Cortex of kidney (tissue), 1 donor: ENCODE measurements around the gene JSRP1.
"Not testable (repeated sequence)": the region's sequence is repeated elsewhere in the genome, so short reads cannot be mapped to it uniquely, and the experiment has no call there.

Experiments
- DNase-seq: peaks from one replicate; lab custom pipeline; 2025; lab: John Stamatoyannopoulos, UW

The JSRP1 gene

DNA sequence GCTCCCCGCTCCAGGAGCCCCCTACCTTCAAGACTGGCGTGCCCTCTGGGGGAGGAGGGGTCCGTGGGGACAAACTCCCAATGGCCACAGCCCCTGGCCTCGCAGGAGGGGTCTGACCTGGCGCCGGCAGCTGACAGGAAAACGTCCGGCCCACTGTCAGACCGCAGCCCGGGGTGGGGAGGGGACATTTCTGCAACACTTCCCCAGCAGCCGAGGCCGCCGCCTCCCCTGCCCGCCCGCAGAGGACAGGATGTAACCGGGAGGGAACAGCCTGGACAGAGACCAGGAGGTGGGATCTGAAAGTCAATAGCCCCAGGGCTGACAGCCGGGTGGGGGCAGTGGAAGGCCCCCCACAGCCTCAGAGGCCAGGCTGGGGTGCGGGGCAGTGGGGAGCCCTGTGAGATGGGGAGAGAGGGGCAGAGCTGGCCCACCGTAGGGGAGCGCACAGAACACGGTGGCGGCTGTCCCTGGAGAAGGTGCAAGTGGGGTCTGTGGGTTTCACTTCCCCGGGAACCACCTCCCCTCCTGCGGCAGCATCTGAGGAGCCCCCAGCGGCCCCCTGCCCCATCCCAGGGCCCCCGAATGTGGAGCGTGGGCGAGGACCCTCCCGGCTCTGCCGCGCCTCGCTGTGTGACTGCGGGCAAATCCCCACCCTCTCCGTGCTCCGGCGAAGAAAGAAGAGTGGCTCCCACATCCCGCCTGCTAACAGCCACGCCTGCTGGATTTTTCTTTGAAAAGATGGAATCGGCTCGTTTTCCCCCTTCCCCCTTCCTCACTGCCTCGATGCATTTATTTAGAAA is 26.0 kb upstream of the JSRP1 start, which contains the start of gene PEAK3:
Gene PEAK3, minus strand, starts transcription at position 114 of the 800 bp plus-strand sequence. CDS start 1,244 bp downstream, outside the sequence.
- no peak for DNase-seq

- DNase-seq = not testable (repeated sequence)
Measured at GRCh38 chr19:2281265-2282061, 25.2 kb upstream of the JSRP1 start.

- no peak for DNase-seq
Measured at GRCh38 chr19:2280633-2281264, 24.5 kb upstream of the JSRP1 start.

- no peak for DNase-seq
Measured at GRCh38 chr19:2278459-2279158, 22.4 kb upstream of the JSRP1 start.

DNA sequence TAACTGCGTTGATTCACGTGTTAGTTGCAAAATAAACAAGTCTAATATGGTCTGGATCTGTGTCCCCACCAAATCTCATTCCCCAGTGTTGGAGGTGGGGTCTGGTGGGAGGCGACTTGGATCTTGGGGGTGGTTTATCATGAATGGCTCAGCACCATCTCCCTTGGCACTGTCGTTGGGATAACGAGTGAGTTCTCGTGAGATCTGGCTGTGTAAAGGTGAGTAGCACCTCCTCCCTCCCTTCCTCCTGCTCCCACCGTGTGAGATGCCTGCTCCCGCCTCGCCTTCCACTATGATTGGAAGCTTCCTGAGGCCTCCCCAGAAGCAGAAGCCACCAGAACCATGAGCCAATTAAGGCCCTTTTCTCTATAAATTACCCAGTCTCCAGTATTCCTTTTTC is 20.9 kb upstream of the JSRP1 start:
- DNase-seq = no peak

- no peak for DNase-seq
Measured at GRCh38 chr19:2276429-2276986, 20.3 kb upstream of the JSRP1 start.

GRCh38 chr19:2275588-2276428 is 19.6 kb upstream of the JSRP1 start:
- DNase-seq = no peak

- DNase-seq = no peak
Measured at GRCh38 chr19:2274931-2275535, 18.8 kb upstream of the JSRP1 start.

DNA sequence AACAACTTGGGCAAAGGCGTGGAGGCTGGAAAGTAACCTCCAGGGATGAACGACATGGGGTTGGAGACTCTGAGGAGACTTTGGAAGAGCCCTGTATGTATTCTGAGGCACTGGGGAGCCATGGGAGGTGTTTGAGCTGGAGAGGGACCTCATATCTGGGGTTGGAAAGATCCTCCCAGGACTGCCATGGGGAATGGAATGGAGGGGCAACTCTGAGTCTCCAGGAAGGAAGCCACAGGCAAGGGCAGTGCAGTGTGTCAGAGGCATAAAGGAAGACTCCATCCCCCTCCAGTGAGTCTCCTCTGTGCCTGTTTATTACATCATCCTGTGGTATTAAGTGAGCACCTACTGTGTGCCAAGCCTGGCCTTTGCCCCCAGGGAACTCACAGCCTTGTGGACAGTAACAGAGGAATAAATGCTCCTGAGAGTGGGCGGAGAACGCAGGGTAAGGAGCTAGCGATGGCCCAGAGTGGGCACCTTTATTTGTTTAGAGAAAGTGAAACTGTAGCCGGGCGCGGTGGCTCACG is 18.0 kb upstream of the JSRP1 start:
- no peak for DNase-seq

GRCh38 chr19:2273356-2274184 is 17.4 kb upstream of the JSRP1 start:
- DNase-seq = no peak

- no peak for DNase-seq
Measured at GRCh38 chr19:2271234-2272103, 15.3 kb upstream of the JSRP1 start.

DNA sequence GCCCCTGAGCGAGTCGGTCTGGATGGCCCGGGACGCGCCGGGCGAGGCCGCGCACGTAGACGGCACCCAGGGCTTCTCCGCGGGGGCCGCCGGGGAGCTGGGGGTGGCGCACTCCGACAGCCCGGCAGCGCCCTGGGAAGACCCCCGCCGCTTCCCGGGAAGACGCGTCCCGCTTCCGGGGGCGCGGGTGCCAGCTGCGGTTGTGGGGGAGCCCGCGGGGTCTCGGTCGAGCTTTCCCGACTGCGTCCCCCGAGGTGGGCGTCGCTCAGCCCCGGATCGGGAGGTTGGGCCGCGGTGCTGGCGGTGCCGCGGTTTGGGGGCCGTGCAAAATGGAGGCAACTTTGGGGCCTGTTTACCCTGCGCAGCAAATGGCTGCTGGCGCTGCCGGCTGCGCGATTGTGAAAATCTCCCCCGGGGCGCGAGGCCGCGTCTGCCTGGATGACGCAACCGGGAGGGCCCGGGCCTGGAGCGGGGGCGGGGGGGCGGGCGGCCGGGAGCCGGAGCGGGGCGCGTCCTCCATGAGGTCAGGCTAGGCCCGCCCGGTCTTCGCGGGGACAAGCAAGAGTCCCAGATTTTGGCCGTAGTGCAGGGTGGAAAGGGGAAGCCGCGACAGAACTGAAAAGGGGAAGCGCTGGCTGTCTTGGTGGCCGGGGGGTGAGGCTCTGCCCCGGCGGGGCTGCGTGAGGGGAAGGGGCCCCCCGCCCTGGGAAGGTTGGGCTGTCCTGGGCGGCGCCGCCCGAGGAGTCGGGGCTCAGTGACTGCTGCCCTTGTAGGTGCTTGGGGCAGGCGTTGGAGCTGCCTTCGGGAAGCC is 14.4 kb upstream of the JSRP1 start:
- no peak for DNase-seq

DNA sequence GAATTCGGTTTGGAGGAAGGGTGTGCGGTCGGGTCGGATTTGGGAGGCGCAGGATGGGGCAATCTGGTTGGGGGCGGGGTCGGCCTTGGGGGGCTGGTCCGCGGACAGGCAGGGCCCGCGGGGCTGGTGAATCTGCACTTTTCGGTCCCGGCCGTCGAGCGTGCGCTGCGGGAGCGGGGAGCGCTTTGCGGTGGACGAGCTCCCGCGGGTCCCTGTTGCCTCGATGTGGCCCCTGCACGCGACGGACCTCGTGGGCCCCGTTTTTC is 13.9 kb upstream of the JSRP1 start:
- no peak for DNase-seq

DNA sequence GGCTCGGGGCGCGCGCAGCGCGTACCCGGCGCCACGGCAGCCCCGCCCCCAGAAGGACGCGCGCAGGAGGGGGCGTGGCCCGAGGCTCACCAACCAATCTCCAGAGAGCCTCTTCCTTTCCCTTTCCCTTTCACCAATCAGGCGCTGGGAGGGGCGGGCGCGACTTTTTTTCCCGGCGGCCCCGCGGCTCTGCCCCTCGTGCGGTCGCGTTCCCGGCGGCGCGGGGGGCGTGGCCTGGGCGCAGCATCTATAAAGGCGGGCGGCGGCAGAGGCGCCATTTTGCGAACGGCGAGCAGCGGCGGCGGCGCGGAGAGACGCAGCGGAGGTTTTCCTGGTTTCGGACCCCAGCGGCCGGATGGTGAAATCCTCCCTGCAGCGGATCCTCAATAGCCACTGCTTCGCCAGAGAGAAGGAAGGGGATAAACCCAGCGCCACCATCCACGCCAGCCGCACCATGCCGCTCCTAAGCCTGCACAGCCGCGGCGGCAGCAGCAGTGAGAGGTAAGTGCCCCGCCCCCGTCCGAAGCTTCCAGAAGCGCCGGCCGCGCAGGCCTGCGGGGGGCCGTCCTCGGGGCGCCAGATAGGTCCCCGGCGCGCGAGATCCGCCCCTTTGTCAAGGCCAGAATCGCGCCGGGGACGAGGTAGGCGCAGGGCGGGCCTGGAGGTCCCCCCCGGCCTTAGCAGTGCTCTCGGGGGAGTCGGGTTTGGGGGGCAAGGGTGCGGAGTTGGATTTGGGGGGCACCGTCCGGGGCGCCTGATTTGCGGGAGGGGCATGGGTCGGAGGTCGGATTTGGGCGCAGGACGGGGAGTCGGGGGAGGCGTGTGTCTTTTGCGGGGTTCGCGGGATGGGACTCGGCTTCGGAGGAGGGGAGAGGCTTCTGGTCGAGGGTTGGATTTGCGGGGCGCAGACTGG is 13.3 kb upstream of the JSRP1 start:
- peak; percentile 33 for DNase-seq

- DNase-seq = no peak
Measured at GRCh38 chr19:2268861-2269243, 12.6 kb upstream of the JSRP1 start.

GRCh38 chr19:2268480-2268830 is 12.2 kb upstream of the JSRP1 start:
- no peak for DNase-seq
